Esophagus muscularis mucosa (tissue), 4 donors: Measurements from ENCODE around the gene TCF7L2. TPM values are rescaled to one million over a fixed set of nuclear protein-coding genes. Genes with fewer than 3 reads are reported as not detected.

Experiments
- DNase-seq: peaks from one replicate; pipeline ENCODE4 v3.0.0-alpha.2; 2017; ENCODE audit errors: extremely low spot score
- H3K27ac ChIP-seq, 4 donors: fragments of 200-600 bp; sonication (generic); replicated peaks in 1 of 4; 1 replicate in 3 of 4; 2 replicates in 1 of 4; pipeline ENCODE4 v1.5.1; 2016 to 2019; ENCODE audit warnings: mild to moderate bottlenecking in 1 of 4
- H3K27me3 ChIP-seq, 4 donors: fragments of 200-600 bp; sonication (generic); one replicate each; pipeline versions ENCODE4 v1.5.1 to v1.6.0; 2016 to 2019
- H3K36me3 ChIP-seq, 4 donors: fragments of 200-600 bp; sonication (generic); one replicate each; pipeline ENCODE4 v1.5.1; 2016 to 2019
- H3K4me1 ChIP-seq, 4 donors: fragments of 200-600 bp; sonication (generic); one replicate each; pipeline ENCODE4 v1.5.1; 2016 to 2019
- H3K4me3 ChIP-seq, 4 donors: fragments of 200-600 bp; sonication (generic); 1 replicate in 2 of 4; 2 replicates in 2 of 4; pipeline ENCODE4 v1.5.1; 2016 to 2019; ENCODE audit warnings: mild to moderate bottlenecking in 4 of 4, moderate library complexity in 1 of 4
- H3K9me3 ChIP-seq, 4 donors: fragments of 200-600 bp; sonication (generic); 1 replicate in 3 of 4; 2 replicates in 1 of 4; pipeline ENCODE4 v1.5.1; 2016 to 2019
- CTCF ChIP-seq, 3 experiments: fragments of 200-600 bp in 2 of 3; fragments of 450-650 bp in 1 of 3; sonication (generic) in 2 of 3; IDR thresholded peaks; one replicate each; pipeline ENCODE4 v1.5.1; 2017 to 2019; ENCODE audit warnings: antibody characterized with exemption in 3 of 3, mild to moderate bottlenecking in 2 of 3, moderate library complexity in 1 of 3
- EP300 ChIP-seq: sonication (generic); formaldehyde crosslinking; IDR thresholded peaks from one replicate; pipeline ENCODE4 v1.6.1; 2017; ENCODE audit warnings: antibody characterized with exemption
- POLR2A ChIP-seq: fragments of 450-650 bp; IDR thresholded peaks from one replicate; pipeline ENCODE4 v1.6.1; 2017; ENCODE audit warnings: antibody characterized with exemption, moderate library complexity, mild to moderate bottlenecking, low read depth
- POLR2AphosphoS5 ChIP-seq, 2 donors: sonication (generic); formaldehyde crosslinking; IDR thresholded peaks; one replicate each; pipeline ENCODE4 v1.6.1; 2017; ENCODE audit warnings: antibody characterized with exemption in 2 of 2
- WGBS: methylation state at CpG from one replicate; pipeline ENCODE4 v1.1.5; 2018; 5-methylcytosine and 5-hydroxymethylcytosine counted together
- intact Hi-C: fragments of 100-400 bp; cut with DNase I; formaldehyde crosslinking; loops from one replicate; pipeline ENCODE4 v1.15.1; 2023
- total RNA-seq, 4 donors: library from RNA; depleted of rRNA; stranded (reverse); fragments of >200 nt; gene quantifications; one replicate each; pipeline versions ENCODE4 v1.1.0 to v1.2.1, GENCODE V29; 2016

The TCF7L2 gene
- total RNA-seq, 4 donors from 2014 or later: 7.8 to 24.1 (median 19.2) TPM

GRCh38 chr10:112961609-112962008 is 11.6 kb downstream of the TCF7L2 start:
- Histone ChIP-seq H3K27ac (no peak overlapping the region), H3K4me3 (no peak overlapping the region), H3K36me3 (no peaks in the 10 kb centered on the region), H3K27me3 (no peaks in the 10 kb centered on the region), H3K9me3 (no peaks in the 10 kb centered on the region), H3K4me1 (peaks cover 41 to 77% (median 75%) of the 10 kb centered on the region in 4 donors)
- DNase-seq: no peak
- WGBS: 84% methylated on average over 8 of the region's 8 CpGs
- TF ChIP-seq POLR2A (no peak), POLR2AphosphoS5 (IDR thresholded peaks at IDR 0.05) (no peak), CTCF (IDR thresholded peaks at IDR 0.05) (no peak), EP300 (no peak)
- intact Hi-C loops: no loop called here

- H3K36me3 ChIP-seq: no peaks in the 10 kb centered on the region
- no peaks in the 10 kb centered on the region for H3K9me3 ChIP-seq
- TF ChIP-seq POLR2A (no peak), EP300 (no peak), POLR2AphosphoS5 (IDR thresholded peaks at IDR 0.05) (no peak), CTCF (IDR thresholded peaks at IDR 0.05) (no peak)
- H3K4me3 ChIP-seq: no peak overlapping the region
- intact Hi-C loops: no loop called here
- DNase-seq: no peak
- peaks cover 41 to 75% (median 70%) of the 10 kb centered on the region in 4 donors for H3K4me1 ChIP-seq
- WGBS: 65% methylated on average over 4 of the region's 4 CpGs
- H3K27me3 ChIP-seq: no peaks in the 10 kb centered on the region
- no peak overlapping the region for H3K27ac ChIP-seq
These were observed 12.3 kb downstream of the TCF7L2 start for GRCh38 chr10:112962343-112962742.

- DNase-seq: no peak
- H3K4me1 ChIP-seq: peaks cover 43 to 68% (median 58%) of the 10 kb centered on the region in 4 donors
- H3K9me3 ChIP-seq: no peaks in the 10 kb centered on the region
- TF ChIP-seq EP300 (no peak), POLR2A (no peak), POLR2AphosphoS5 (IDR thresholded peaks at IDR 0.05) (no peak), CTCF (IDR thresholded peaks at IDR 0.05) (no peak)
- peaks cover 0 to 6% (median 0%) of the 10 kb centered on the region in 4 donors for H3K36me3 ChIP-seq
- intact Hi-C loops: no loop called here
- no peaks in the 10 kb centered on the region for H3K27me3 ChIP-seq
- no peak overlapping the region for H3K4me3 ChIP-seq
- H3K27ac ChIP-seq: no peak overlapping the region
- WGBS: 55% methylated on average over 5 of the region's 5 CpGs
These were observed 13.8 kb downstream of the TCF7L2 start for GRCh38 chr10:112963835-112964234.

- no peak for DNase-seq
- H3K4me3 ChIP-seq: no peak overlapping the region
- no peak for TF ChIP-seq CTCF (IDR thresholded peaks at IDR 0.05)
- no peak for TF ChIP-seq POLR2AphosphoS5 (IDR thresholded peaks at IDR 0.05)
- TF ChIP-seq EP300: no peak
- WGBS: 97% methylated on average over 6 of the region's 6 CpGs
- H3K9me3 ChIP-seq: no peaks in the 10 kb centered on the region
- peak overlapping the region in 3 of 4 donors; percentile 58 to 67 (median 59) for H3K27ac ChIP-seq
- H3K36me3 ChIP-seq: peaks cover 0 to 6% (median 0%) of the 10 kb centered on the region in 4 donors
- no peaks in the 10 kb centered on the region for H3K27me3 ChIP-seq
- intact Hi-C loops: no loop called here
- peaks cover 38 to 62% (median 52%) of the 10 kb centered on the region in 4 donors for H3K4me1 ChIP-seq
These were observed 14.4 kb downstream of the TCF7L2 start for GRCh38 chr10:112964482-112964881.

- TF ChIP-seq POLR2AphosphoS5 (IDR thresholded peaks at IDR 0.05) (no peak), POLR2A (no peak), CTCF (IDR thresholded peaks at IDR 0.05) (no peak), EP300 (no peak)
- H3K4me1 ChIP-seq: peaks cover 37 to 62% (median 54%) of the 10 kb centered on the region in 4 donors
- H3K36me3 ChIP-seq: peaks cover 0 to 6% (median 2%) of the 10 kb centered on the region in 4 donors
- H3K9me3 ChIP-seq: no peaks in the 10 kb centered on the region
- H3K27me3 ChIP-seq: no peaks in the 10 kb centered on the region
- no peak overlapping the region for H3K27ac ChIP-seq
- intact Hi-C loops: no loop called here
- no peak for DNase-seq
- WGBS: 88% methylated on average over 9 of the region's 9 CpGs
- H3K4me3 ChIP-seq: no peak overlapping the region
These were observed 16.3 kb downstream of the TCF7L2 start for GRCh38 chr10:112966194-112966855.
